Suprapubic skin (tissue), 4 donors: Measurements from ENCODE around the gene IFI27. TPM values are rescaled to one million over a fixed set of nuclear protein-coding genes. Genes with fewer than 3 reads are reported as not detected.

Source experiments
- DNase-seq, 2 donors: peaks; one replicate each; pipeline ENCODE4 v3.0.0-alpha.2; 2019; ENCODE audit warnings: low spot score in 2 of 2
- H3K27ac ChIP-seq: fragments of 200-600 bp; sonication (generic); one replicate; pipeline ENCODE4 v1.5.1; 2019
- H3K27me3 ChIP-seq: fragments of 200-600 bp; sonication (generic); one replicate; pipeline ENCODE4 v1.5.1; 2019
- H3K36me3 ChIP-seq: fragments of 200-600 bp; sonication (generic); one replicate; pipeline ENCODE4 v1.5.1; 2019
- H3K4me1 ChIP-seq: fragments of 200-600 bp; sonication (generic); one replicate; pipeline ENCODE4 v1.5.1; 2019
- H3K4me3 ChIP-seq: fragments of 200-600 bp; sonication (generic); one replicate; pipeline ENCODE4 v1.5.1; 2019; ENCODE audit warnings: mild to moderate bottlenecking
- H3K9me3 ChIP-seq: fragments of 200-600 bp; sonication (generic); one replicate; pipeline ENCODE4 v1.5.1; 2019
- CTCF ChIP-seq, 2 donors: fragments of 200-600 bp in 1 of 2; fragments of 450-650 bp in 1 of 2; sonication (generic) in 1 of 2; IDR thresholded peaks; one replicate each; pipeline ENCODE4 v1.5.1; 2016 to 2019; ENCODE audit warnings: antibody characterized with exemption in 2 of 2, mild to moderate bottlenecking in 1 of 2, moderate library complexity in 1 of 2
- EP300 ChIP-seq: sonication (generic); formaldehyde crosslinking; IDR thresholded peaks from one replicate; pipeline ENCODE4 v1.6.1; 2017; ENCODE audit warnings: antibody characterized with exemption
- POLR2A ChIP-seq, 2 donors: fragments of 450-650 bp; IDR thresholded peaks; one replicate each; pipeline ENCODE4 v1.6.1; 2017; ENCODE audit warnings: antibody characterized with exemption in 2 of 2, mild to moderate bottlenecking in 2 of 2, moderate library complexity in 2 of 2
- POLR2AphosphoS5 ChIP-seq, 3 donors: sonication (generic); formaldehyde crosslinking; IDR thresholded peaks; one replicate each; pipeline ENCODE4 v1.6.1; 2017; ENCODE audit warnings: antibody characterized with exemption in 3 of 3
- WGBS: methylation state at CpG from one replicate; pipeline ENCODE4 v1.1.5; 2018; 5-methylcytosine and 5-hydroxymethylcytosine counted together
- total RNA-seq, 4 donors: library from RNA; depleted of rRNA; stranded (reverse); fragments of >200 nt; gene quantifications; one replicate each; pipeline ENCODE4 v1.1.0, GENCODE V29; 2016

The IFI27 gene
- total RNA-seq, 4 donors from 2014 or later, result 26.9 to 197 (median 142) TPM

DNA sequence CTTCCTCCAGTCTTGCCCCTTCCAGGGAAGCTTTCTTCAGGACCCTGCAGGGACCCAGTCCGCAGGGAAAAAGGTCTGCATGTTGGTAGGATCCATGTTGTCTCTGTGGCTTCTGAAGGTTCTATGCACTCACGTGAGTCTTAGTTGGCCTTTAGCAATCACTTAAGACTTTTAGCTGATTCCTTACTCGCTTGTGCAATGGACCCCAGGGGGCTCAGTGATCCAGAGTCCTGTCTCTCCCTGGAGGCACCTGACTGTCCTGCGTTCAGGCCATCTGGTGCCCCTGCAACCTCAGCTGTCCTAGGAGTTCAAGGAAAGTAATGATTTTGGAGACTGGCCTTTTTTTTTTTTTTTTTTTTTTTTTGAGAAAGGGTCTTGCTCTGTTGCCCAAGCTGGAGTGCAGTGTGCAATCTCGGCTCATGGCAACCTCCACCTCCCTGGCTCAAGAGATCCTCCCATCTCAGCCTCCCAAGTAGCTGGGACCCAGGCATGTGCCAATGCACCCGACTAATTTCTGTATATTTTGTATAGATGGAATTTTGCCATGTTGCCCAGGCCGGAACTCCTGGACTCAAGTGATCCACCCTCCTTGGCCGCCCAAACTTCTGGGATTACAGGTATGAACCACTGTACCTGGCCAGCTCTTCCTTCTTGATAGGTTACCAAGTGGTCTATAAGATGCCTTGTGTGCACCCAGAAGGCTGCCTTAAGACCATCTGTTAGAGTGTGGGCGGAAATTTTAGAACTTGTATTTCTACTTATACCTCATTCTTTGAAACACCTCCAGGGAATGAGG is 14.2 kb downstream of the IFI27 start:
- Histone ChIP-seq H3K4me1 (peaks cover 15% of the 10 kb centered on the region), H3K36me3 (no peaks in the 10 kb centered on the region), H3K9me3 (peaks cover 6% of the 10 kb centered on the region), H3K4me3 (no peak overlapping the region), H3K27me3 (no peaks in the 10 kb centered on the region), H3K27ac (no peak overlapping the region)
- 88% methylated on average over 9 of the region's 9 CpGs for WGBS
- DNase-seq, result peak in 1 of 2 donors; percentile 62
- TF ChIP-seq CTCF (IDR thresholded peaks at IDR 0.05) (no peak), POLR2AphosphoS5 (IDR thresholded peaks at IDR 0.05) (no peak), EP300 (no peak), POLR2A (IDR thresholded peaks at IDR 0.05) (no peak)

GRCh38 chr14:94125659-94126418 is 15.3 kb downstream of the IFI27 start:
- H3K9me3 ChIP-seq, result no peaks in the 10 kb centered on the region
- H3K4me3 ChIP-seq, result no peak overlapping the region
- H3K4me1 ChIP-seq, result peaks cover 22% of the 10 kb centered on the region
- peak in 1 of 2 donors; percentile 35 for DNase-seq
- H3K27me3 ChIP-seq, result no peaks in the 10 kb centered on the region
- H3K36me3 ChIP-seq, result no peaks in the 10 kb centered on the region
- H3K27ac ChIP-seq, result no peak overlapping the region
- TF ChIP-seq EP300 (no peak), CTCF (IDR thresholded peaks at IDR 0.05) (no peak), POLR2AphosphoS5 (IDR thresholded peaks at IDR 0.05) (no peak), POLR2A (IDR thresholded peaks at IDR 0.05) (no peak)
- 96% methylated on average over 4 of the region's 6 CpGs for WGBS

GRCh38 chr14:94126419-94126677 is 15.8 kb downstream of the IFI27 start:
- H3K4me3 ChIP-seq, result no peak overlapping the region
- DNase-seq, result peak in 1 of 2 donors; percentile 13
- no peaks in the 10 kb centered on the region for H3K27me3 ChIP-seq
- no peak overlapping the region for H3K27ac ChIP-seq
- 82% methylated on average over 1 of the region's 1 CpG for WGBS
- no peaks in the 10 kb centered on the region for H3K36me3 ChIP-seq
- H3K4me1 ChIP-seq, result peaks cover 22% of the 10 kb centered on the region
- H3K9me3 ChIP-seq, result no peaks in the 10 kb centered on the region
- TF ChIP-seq POLR2A (IDR thresholded peaks at IDR 0.05) (no peak), POLR2AphosphoS5 (IDR thresholded peaks at IDR 0.05) (no peak), CTCF (IDR thresholded peaks at IDR 0.05) (no peak), EP300 (no peak)

GRCh38 chr14:94126800-94127199 is 16.3 kb downstream of the IFI27 start:
- no peaks in the 10 kb centered on the region for H3K9me3 ChIP-seq
- TF ChIP-seq CTCF (IDR thresholded peaks at IDR 0.05) (no peak), POLR2A (IDR thresholded peaks at IDR 0.05) (no peak), POLR2AphosphoS5 (IDR thresholded peaks at IDR 0.05) (no peak), EP300 (no peak)
- H3K36me3 ChIP-seq, result no peaks in the 10 kb centered on the region
- WGBS, result 78% methylated on average over 5 of the region's 5 CpGs
- no peak overlapping the region for H3K4me3 ChIP-seq
- no peak for DNase-seq
- no peaks in the 10 kb centered on the region for H3K27me3 ChIP-seq
- H3K27ac ChIP-seq, result no peak overlapping the region
- H3K4me1 ChIP-seq, result peaks cover 22% of the 10 kb centered on the region

DNA sequence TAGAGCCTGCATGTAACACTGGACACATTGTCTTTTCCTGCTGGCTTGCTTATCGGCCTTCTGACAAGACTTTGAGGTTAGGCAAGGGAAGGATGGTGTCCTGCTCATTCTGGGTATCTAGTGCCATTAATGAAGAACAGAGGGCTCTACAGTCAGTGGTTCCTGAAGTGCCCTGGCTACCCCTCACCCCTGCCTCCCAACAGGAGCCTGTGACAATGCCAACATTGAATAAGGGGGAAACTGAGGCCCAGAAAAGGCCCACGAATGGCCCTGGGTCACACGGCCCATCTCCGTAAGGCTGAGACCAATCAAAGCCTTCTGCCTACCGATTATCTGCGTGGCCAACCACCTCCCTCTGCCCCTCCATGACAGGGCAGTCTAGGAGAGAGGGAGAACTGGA is 16.8 kb downstream of the IFI27 start:
- Histone ChIP-seq H3K4me1 (peaks cover 22% of the 10 kb centered on the region), H3K4me3 (no peak overlapping the region), H3K27me3 (no peaks in the 10 kb centered on the region), H3K27ac (no peak overlapping the region), H3K9me3 (no peaks in the 10 kb centered on the region), H3K36me3 (no peaks in the 10 kb centered on the region)
- DNase-seq, result peak in 1 of 2 donors; percentile 26
- no peak for TF ChIP-seq POLR2A (IDR thresholded peaks at IDR 0.05)
- TF ChIP-seq CTCF (IDR thresholded peaks at IDR 0.05), result no peak
- TF ChIP-seq POLR2AphosphoS5 (IDR thresholded peaks at IDR 0.05), result no peak
- no peak for TF ChIP-seq EP300
- WGBS, result 88% methylated on average over 6 of the region's 6 CpGs
